Right atrium auricular region (tissue), 2 donors: Measurements from ENCODE around the gene PTPN1. TPM values are rescaled to one million over a fixed set of nuclear protein-coding genes. Genes with fewer than 3 reads are reported as not detected.
A peak's percentile ranks its signal among the peaks of the same experiment; 100 is the strongest.

Source experiments
- DNase-seq: peaks from one replicate; pipeline ENCODE4 v3.0.0-alpha.2; 2019; ENCODE audit warnings: low spot score
- H3K27ac ChIP-seq, 2 donors: fragments of 200-600 bp; sonication (generic); 1 replicate in 1 of 2; 2 replicates in 1 of 2; pipeline ENCODE4 v1.5.1; 2016 to 2019
- H3K27me3 ChIP-seq, 2 donors: fragments of 200-600 bp; sonication (generic); one replicate each; pipeline versions ENCODE4 v1.5.1 to v1.6.0; 2017 to 2019
- H3K36me3 ChIP-seq: fragments of 200-600 bp; sonication (generic); one replicate; pipeline ENCODE4 v1.5.1; 2016
- H3K4me1 ChIP-seq, 2 donors: fragments of 200-600 bp; sonication (generic); one replicate each; pipeline versions ENCODE4 v1.5.1 to v1.6.0; 2017 to 2019
- H3K4me3 ChIP-seq, 2 donors: fragments of 200-600 bp; sonication (generic); 1 replicate in 1 of 2; 2 replicates in 1 of 2; pipeline ENCODE4 v1.5.1; 2017 to 2019; ENCODE audit warnings: mild to moderate bottlenecking in 1 of 2, moderate library complexity in 1 of 2
- H3K9me3 ChIP-seq, 2 donors: fragments of 200-600 bp; sonication (generic); one replicate each; pipeline ENCODE4 v1.5.1; 2019
- total RNA-seq, 2 donors: library from RNA; depleted of rRNA; stranded (reverse); fragments of >200 nt; gene quantifications; one replicate each; pipeline ENCODE4 v1.1.0, GENCODE V29; 2016
- TF ChIP-seq, protein P1 (sequence below), 2 donors: fragments of 200-600 bp; sonication (generic); IDR thresholded peaks; one replicate each; pipeline ENCODE4 v1.5.1; 2019; ENCODE audit warnings: antibody characterized with exemption in 2 of 2

Gene PTPN1
- total RNA-seq, 2 donors from 2014 or later, result 28.1 to 38.7 TPM

- peaks cover 0 to 31% of the 10 kb centered on the region in 2 donors for H3K4me1 ChIP-seq
- no peak overlapping the region for H3K27ac ChIP-seq
- H3K4me3 ChIP-seq, result no peak overlapping the region
- H3K36me3 ChIP-seq, result peaks cover 15% of the 10 kb centered on the region
- H3K9me3 ChIP-seq, result no peaks in the 10 kb centered on the region
- DNase-seq, result peak; percentile 28
- TF ChIP-seq, protein P1, sequence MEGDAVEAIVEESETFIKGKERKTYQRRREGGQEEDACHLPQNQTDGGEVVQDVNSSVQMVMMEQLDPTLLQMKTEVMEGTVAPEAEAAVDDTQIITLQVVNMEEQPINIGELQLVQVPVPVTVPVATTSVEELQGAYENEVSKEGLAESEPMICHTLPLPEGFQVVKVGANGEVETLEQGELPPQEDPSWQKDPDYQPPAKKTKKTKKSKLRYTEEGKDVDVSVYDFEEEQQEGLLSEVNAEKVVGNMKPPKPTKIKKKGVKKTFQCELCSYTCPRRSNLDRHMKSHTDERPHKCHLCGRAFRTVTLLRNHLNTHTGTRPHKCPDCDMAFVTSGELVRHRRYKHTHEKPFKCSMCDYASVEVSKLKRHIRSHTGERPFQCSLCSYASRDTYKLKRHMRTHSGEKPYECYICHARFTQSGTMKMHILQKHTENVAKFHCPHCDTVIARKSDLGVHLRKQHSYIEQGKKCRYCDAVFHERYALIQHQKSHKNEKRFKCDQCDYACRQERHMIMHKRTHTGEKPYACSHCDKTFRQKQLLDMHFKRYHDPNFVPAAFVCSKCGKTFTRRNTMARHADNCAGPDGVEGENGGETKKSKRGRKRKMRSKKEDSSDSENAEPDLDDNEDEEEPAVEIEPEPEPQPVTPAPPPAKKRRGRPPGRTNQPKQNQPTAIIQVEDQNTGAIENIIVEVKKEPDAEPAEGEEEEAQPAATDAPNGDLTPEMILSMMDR (IDR thresholded peaks at IDR 0.05), result no peak
- H3K27me3 ChIP-seq, result no peaks in the 10 kb centered on the region
Measured at GRCh38 chr20:50559856-50560638, 49.9 kb downstream of the PTPN1 start.

GRCh38 chr20:50560867-50561266 is 50.7 kb downstream of the PTPN1 start:
- Histone ChIP-seq H3K9me3 (no peaks in the 10 kb centered on the region), H3K27ac (no peak overlapping the region), H3K36me3 (peaks cover 23% of the 10 kb centered on the region), H3K4me3 (no peak overlapping the region), H3K27me3 (no peaks in the 10 kb centered on the region), H3K4me1 (peaks cover 0 to 23% of the 10 kb centered on the region in 2 donors)
- TF ChIP-seq, protein P1 (IDR thresholded peaks at IDR 0.05), result no peak
- DNase-seq, result peak; percentile 55

- H3K4me3 ChIP-seq, result no peak overlapping the region
Measured at GRCh38 chr20:50561379-50562078, 51.3 kb downstream of the PTPN1 start.

GRCh38 chr20:50562262-50562701 is 52.1 kb downstream of the PTPN1 start:
- Histone ChIP-seq H3K9me3 (no peaks in the 10 kb centered on the region), H3K4me3 (no peak overlapping the region), H3K36me3 (peaks cover 26% of the 10 kb centered on the region), H3K27me3 (no peaks in the 10 kb centered on the region), H3K4me1 (peaks cover 0 to 18% of the 10 kb centered on the region in 2 donors), H3K27ac (peak overlapping the region; percentile 15 to 28)
- TF ChIP-seq, protein P1 (IDR thresholded peaks at IDR 0.05), result no peak
- peak; percentile 44 for DNase-seq

More at GRCh38 chr20:50561379-50562078, 51.3 kb downstream of the PTPN1 start:
- H3K36me3 ChIP-seq, result peaks cover 26% of the 10 kb centered on the region
- peaks cover 0 to 18% of the 10 kb centered on the region in 2 donors for H3K4me1 ChIP-seq
- H3K27ac ChIP-seq, result peak overlapping the region; percentile 15 to 28
- DNase-seq, result peak; percentile 50
- no peaks in the 10 kb centered on the region for H3K9me3 ChIP-seq
- TF ChIP-seq, protein P1 (IDR thresholded peaks at IDR 0.05), result no peak
- H3K27me3 ChIP-seq, result no peaks in the 10 kb centered on the region

GRCh38 chr20:50563133-50563944 is 53.2 kb downstream of the PTPN1 start:
- TF ChIP-seq, protein P1 (IDR thresholded peaks at IDR 0.05), result no peak
- no peak overlapping the region for H3K27ac ChIP-seq
- peaks cover 0 to 18% of the 10 kb centered on the region in 2 donors for H3K4me1 ChIP-seq

More at GRCh38 chr20:50563133-50563944, 53.2 kb downstream of the PTPN1 start:
- Histone ChIP-seq H3K9me3 (no peaks in the 10 kb centered on the region), H3K36me3 (peaks cover 35% of the 10 kb centered on the region), H3K4me3 (no peak overlapping the region), H3K27me3 (no peaks in the 10 kb centered on the region)
- peak; percentile 28 for DNase-seq
